K562 (cell line): Measurements from ENCODE around the gene MECR. TPM values are rescaled to one million over a fixed set of nuclear protein-coding genes. Genes with fewer than 3 reads are reported as not detected.

Experiments
- HMG20A ChIP-seq: fragments of 450-650 bp; formaldehyde crosslinking; conservative IDR thresholded peaks from 2 replicates; pipeline ENCODE4 v1.4.0; 2020; ENCODE audit warnings: mild to moderate bottlenecking, mixed read lengths
- KLF10 ChIP-seq: fragments of 250-450 bp; sonication (Bioruptor Pico); IDR thresholded peaks from 2 replicates; pipeline ENCODE4 v1.6.1; 2021; ENCODE audit warnings: matching md5 sums
- MEIS2 ChIP-seq: fragments of 450-650 bp; IDR thresholded peaks from 2 replicates; pipeline ENCODE4 v1.6.1; 2014; ENCODE audit warnings: mild to moderate bottlenecking; ENCODE audit not compliant: partially characterized antibody
- SUPT5H ChIP-seq: fragments of 450-650 bp; IDR thresholded peaks from 2 replicates; pipeline ENCODE4 v1.6.1; 2016
- YBX1 ChIP-seq: fragments of 450-650 bp; IDR thresholded peaks from 2 replicates; pipeline ENCODE4 v1.7.1; 2016; ENCODE audit warnings: mild to moderate bottlenecking
- polyA plus RNA-seq, 8 experiments: library from polyadenylated mRNA; depleted of rRNA in 4 of 8; stranded (reverse) in 5 of 8; unstranded in 3 of 8; fragments of >200 nt; fragmentation: Nextera tagmentation in 2 of 8; fragmentation: Illumina TruSeq in 1 of 8; extraction: Ambion mirVana in 2 of 8; extraction: Trizol in 1 of 8; gene quantifications; 2 replicates each; pipeline versions ENCODE4 v1.2.1 to v1.2.3, GENCODE V29; 2011 to 2014; ENCODE audit warnings: inconsistent platforms in 1 of 8, missing spikeins in 1 of 8
- total RNA-seq, 7 experiments: library from RNA; depleted of rRNA in 6 of 7; stranded (reverse); fragments of >200 nt in 6 of 7; fragmentation: Illumina TruSeq in 2 of 7; extraction: Trizol in 2 of 7; gene quantifications; 2 replicates each; pipeline versions ENCODE4 v1.2.1 to v1.2.3, GENCODE V29; 2011 to 2021; ENCODE audit warnings: low replicate concordance in 1 of 7
- TF ChIP-seq, protein P1 (sequence below): sonication (generic); formaldehyde crosslinking; IDR thresholded peaks from 2 replicates; pipeline ENCODE4 v1.8.0; 2023; ENCODE audit warnings: missing genetic modification reagents, mild to moderate bottlenecking, borderline replicate concordance
- TF ChIP-seq, protein P2 (sequence below): fragments of 250-450 bp; sonication (Bioruptor Pico); IDR thresholded peaks from 2 replicates; pipeline ENCODE4 v1.5.0; 2020; ENCODE audit warnings: mild to moderate bottlenecking
- TF ChIP-seq, protein P3 (sequence below), 2 experiments: fragments of 450-650 bp; IDR thresholded peaks; 2 replicates each; pipeline ENCODE4 v1.6.1; 2016
- TF ChIP-seq, protein P4 (sequence below), 3 experiments: IDR thresholded peaks in 2 of 3; conservative IDR thresholded peaks in 1 of 3; 2 replicates each; pipeline ENCODE4 v1.5.1; 2011 to 2012; ENCODE audit warnings: low read length in 3 of 3, mild to moderate bottlenecking in 3 of 3, control low read depth in 2 of 3, improper control_type of control experiment in 1 of 3, inconsistent platforms in 1 of 3, low read depth in 1 of 3, mixed read lengths in 1 of 3, moderate library complexity in 1 of 3; ENCODE audit not compliant: insufficient read depth in 2 of 3
- TF ChIP-seq, protein P5 (sequence below): fragments of 450-650 bp; IDR thresholded peaks from 2 replicates; pipeline ENCODE4 v1.7.0; 2016; ENCODE audit warnings: borderline replicate concordance
- TF ChIP-seq, protein P6 (sequence below): fragments of 450-650 bp; IDR thresholded peaks from 2 replicates; pipeline ENCODE4 v1.6.1; 2016
- TF ChIP-seq, protein P7 (sequence below): fragments of 250-450 bp; sonication (Bioruptor Pico); IDR thresholded peaks from 2 replicates; pipeline ENCODE4 v1.9.0; 2021; ENCODE audit warnings: mild to moderate bottlenecking

Gene MECR
- total and polyA plus RNA-seq, 9 of the 15 experiments (the other 6 are each of a cell fraction or from before 2014, with no cell fraction given), result 10.4 to 58.6 (median 42.9) TPM

DNA sequence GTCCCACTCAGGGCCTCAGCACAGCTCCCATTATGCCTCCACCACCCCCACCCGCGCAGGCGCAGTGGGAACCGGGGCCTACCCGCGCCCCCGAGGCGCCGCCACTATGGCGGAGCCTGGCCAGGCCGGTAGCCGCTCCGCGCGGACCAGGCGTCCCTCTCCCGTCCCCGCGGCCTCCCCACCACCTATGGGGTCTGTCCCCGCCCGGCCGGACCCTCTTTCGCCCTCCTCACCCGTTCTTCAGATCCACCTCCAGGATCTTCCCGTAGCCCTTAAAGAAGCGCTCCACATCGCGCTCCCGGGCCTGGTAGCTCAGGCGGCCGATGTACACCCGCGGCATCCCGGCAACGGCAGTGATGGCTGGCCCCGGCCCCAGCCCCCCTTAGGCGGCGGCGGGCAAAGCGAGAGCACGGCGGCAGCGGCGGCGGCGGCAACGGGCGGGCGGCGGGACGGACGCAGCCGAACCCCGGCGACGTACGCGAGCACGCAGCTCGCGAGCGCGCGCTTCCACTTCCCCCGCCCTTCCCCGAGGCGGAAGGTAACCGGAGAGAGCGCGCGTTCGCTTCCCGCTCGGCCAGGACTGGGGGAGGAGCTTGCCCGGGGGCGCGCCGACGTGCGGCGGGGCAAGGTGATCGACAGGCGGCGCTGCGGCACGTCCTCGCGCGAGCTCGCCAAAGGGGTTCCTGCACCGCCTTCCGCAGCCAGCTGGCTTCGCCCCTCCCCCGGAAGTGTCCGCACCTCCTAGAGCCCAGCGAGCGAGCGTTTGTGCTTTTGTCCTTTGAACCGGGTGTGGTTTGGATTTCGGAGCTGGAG lies 49.1 kb downstream of the MECR start, which contains the start of gene SRSF4 (continued):
- TF ChIP-seq, protein P1, sequence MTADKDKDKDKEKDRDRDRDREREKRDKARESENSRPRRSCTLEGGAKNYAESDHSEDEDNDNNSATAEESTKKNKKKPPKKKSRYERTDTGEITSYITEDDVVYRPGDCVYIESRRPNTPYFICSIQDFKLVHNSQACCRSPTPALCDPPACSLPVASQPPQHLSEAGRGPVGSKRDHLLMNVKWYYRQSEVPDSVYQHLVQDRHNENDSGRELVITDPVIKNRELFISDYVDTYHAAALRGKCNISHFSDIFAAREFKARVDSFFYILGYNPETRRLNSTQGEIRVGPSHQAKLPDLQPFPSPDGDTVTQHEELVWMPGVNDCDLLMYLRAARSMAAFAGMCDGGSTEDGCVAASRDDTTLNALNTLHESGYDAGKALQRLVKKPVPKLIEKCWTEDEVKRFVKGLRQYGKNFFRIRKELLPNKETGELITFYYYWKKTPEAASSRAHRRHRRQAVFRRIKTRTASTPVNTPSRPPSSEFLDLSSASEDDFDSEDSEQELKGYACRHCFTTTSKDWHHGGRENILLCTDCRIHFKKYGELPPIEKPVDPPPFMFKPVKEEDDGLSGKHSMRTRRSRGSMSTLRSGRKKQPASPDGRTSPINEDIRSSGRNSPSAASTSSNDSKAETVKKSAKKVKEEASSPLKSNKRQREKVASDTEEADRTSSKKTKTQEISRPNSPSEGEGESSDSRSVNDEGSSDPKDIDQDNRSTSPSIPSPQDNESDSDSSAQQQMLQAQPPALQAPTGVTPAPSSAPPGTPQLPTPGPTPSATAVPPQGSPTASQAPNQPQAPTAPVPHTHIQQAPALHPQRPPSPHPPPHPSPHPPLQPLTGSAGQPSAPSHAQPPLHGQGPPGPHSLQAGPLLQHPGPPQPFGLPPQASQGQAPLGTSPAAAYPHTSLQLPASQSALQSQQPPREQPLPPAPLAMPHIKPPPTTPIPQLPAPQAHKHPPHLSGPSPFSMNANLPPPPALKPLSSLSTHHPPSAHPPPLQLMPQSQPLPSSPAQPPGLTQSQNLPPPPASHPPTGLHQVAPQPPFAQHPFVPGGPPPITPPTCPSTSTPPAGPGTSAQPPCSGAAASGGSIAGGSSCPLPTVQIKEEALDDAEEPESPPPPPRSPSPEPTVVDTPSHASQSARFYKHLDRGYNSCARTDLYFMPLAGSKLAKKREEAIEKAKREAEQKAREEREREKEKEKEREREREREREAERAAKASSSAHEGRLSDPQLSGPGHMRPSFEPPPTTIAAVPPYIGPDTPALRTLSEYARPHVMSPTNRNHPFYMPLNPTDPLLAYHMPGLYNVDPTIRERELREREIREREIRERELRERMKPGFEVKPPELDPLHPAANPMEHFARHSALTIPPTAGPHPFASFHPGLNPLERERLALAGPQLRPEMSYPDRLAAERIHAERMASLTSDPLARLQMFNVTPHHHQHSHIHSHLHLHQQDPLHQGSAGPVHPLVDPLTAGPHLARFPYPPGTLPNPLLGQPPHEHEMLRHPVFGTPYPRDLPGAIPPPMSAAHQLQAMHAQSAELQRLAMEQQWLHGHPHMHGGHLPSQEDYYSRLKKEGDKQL (CRISPR knock-in tag), result no peak; the same call in 1 of the 2 replicates
- TF ChIP-seq, protein P2, sequence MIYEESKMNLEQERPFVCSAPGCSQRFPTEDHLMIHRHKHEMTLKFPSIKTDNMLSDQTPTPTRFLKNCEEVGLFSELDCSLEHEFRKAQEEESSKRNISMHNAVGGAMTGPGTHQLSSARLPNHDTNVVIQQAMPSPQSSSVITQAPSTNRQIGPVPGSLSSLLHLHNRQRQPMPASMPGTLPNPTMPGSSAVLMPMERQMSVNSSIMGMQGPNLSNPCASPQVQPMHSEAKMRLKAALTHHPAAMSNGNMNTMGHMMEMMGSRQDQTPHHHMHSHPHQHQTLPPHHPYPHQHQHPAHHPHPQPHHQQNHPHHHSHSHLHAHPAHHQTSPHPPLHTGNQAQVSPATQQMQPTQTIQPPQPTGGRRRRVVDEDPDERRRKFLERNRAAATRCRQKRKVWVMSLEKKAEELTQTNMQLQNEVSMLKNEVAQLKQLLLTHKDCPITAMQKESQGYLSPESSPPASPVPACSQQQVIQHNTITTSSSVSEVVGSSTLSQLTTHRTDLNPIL (CRISPR knock-in tag), result no peak
- TF ChIP-seq MEIS2 (peak; percentile 76), SUPT5H (peak; percentile 90), KLF10 (CRISPR knock-in tag) (no peak), YBX1 (no peak), HMG20A (CRISPR knock-in tag) (no peak)
- TF ChIP-seq, protein P3, sequence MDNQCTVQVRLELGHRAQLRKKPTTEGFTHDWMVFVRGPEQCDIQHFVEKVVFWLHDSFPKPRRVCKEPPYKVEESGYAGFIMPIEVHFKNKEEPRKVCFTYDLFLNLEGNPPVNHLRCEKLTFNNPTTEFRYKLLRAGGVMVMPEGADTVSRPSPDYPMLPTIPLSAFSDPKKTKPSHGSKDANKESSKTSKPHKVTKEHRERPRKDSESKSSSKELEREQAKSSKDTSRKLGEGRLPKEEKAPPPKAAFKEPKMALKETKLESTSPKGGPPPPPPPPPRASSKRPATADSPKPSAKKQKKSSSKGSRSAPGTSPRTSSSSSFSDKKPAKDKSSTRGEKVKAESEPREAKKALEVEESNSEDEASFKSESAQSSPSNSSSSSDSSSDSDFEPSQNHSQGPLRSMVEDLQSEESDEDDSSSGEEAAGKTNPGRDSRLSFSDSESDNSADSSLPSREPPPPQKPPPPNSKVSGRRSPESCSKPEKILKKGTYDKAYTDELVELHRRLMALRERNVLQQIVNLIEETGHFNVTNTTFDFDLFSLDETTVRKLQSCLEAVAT (IDR thresholded peaks at IDR 0.05), result peak; percentile 57 to 68; a peak in 2 of 4 replicates
- TF ChIP-seq, protein P4, sequence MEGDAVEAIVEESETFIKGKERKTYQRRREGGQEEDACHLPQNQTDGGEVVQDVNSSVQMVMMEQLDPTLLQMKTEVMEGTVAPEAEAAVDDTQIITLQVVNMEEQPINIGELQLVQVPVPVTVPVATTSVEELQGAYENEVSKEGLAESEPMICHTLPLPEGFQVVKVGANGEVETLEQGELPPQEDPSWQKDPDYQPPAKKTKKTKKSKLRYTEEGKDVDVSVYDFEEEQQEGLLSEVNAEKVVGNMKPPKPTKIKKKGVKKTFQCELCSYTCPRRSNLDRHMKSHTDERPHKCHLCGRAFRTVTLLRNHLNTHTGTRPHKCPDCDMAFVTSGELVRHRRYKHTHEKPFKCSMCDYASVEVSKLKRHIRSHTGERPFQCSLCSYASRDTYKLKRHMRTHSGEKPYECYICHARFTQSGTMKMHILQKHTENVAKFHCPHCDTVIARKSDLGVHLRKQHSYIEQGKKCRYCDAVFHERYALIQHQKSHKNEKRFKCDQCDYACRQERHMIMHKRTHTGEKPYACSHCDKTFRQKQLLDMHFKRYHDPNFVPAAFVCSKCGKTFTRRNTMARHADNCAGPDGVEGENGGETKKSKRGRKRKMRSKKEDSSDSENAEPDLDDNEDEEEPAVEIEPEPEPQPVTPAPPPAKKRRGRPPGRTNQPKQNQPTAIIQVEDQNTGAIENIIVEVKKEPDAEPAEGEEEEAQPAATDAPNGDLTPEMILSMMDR (IDR thresholded peaks at IDR 0.05 in 2 of 3, conservative IDR thresholded peaks at IDR 0.05 in 1 of 3; ENCODE audit: insufficient read depth in 2 of 3, low read depth in 1 of 3, low read length in 3 of 3), result peak; percentile 94 to 98 (median 95)
- TF ChIP-seq, protein P5, sequence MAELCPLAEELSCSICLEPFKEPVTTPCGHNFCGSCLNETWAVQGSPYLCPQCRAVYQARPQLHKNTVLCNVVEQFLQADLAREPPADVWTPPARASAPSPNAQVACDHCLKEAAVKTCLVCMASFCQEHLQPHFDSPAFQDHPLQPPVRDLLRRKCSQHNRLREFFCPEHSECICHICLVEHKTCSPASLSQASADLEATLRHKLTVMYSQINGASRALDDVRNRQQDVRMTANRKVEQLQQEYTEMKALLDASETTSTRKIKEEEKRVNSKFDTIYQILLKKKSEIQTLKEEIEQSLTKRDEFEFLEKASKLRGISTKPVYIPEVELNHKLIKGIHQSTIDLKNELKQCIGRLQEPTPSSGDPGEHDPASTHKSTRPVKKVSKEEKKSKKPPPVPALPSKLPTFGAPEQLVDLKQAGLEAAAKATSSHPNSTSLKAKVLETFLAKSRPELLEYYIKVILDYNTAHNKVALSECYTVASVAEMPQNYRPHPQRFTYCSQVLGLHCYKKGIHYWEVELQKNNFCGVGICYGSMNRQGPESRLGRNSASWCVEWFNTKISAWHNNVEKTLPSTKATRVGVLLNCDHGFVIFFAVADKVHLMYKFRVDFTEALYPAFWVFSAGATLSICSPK, result no peak
- TF ChIP-seq, protein P6, sequence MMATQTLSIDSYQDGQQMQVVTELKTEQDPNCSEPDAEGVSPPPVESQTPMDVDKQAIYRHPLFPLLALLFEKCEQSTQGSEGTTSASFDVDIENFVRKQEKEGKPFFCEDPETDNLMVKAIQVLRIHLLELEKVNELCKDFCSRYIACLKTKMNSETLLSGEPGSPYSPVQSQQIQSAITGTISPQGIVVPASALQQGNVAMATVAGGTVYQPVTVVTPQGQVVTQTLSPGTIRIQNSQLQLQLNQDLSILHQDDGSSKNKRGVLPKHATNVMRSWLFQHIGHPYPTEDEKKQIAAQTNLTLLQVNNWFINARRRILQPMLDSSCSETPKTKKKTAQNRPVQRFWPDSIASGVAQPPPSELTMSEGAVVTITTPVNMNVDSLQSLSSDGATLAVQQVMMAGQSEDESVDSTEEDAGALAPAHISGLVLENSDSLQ, result peak; percentile 98
- TF ChIP-seq, protein P7, sequence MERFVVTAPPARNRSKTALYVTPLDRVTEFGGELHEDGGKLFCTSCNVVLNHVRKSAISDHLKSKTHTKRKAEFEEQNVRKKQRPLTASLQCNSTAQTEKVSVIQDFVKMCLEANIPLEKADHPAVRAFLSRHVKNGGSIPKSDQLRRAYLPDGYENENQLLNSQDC (CRISPR knock-in tag), result peak; percentile 68
